IMR-90 (cell line): ENCODE results near the gene RPL15. TPM values are rescaled to one million over a fixed set of nuclear protein-coding genes. Genes with fewer than 3 reads are reported as not detected.

Experiments
- ATAC-seq: fragments of 200-7000 bp; cut with Tn5 transposase; 2 replicates; pipeline ENCODE4 v1.9.1; 2020; ENCODE audit warnings: low read depth, mild to moderate bottlenecking, moderate library complexity
- BruUV-seq: library from RNA; stranded (reverse); fragments of 400-500 nt; replicated peaks from 2 replicates; lab custom pipeline; 2021; lab: Mats Ljungman, UMichigan
- CTCF ChIA-PET: fragments of 300-600 bp; formaldehyde crosslinking; extraction: SDS; loops from one replicate; lab custom pipeline; 2021; ENCODE audit warnings: antibody characterized with exemption; lab: Yijun Ruan, JAX
- POLR2A ChIA-PET: fragments of 300-600 bp; sonication (Branson Sonifier 250); formaldehyde crosslinking; loops from one replicate; lab custom pipeline; 2022; ENCODE audit warnings: antibody characterized with exemption; ENCODE audit not compliant: unreplicated experiment; lab: Charles Lee
- DNase-seq: peaks from one replicate; pipeline ENCODE4 v3.0.0; 2013
- H2AFZ ChIP-seq: replicated peaks from 2 replicates; pipeline ENCODE3; 2013; ENCODE audit warnings: low read length, mild to moderate bottlenecking; ENCODE audit not compliant: poor library complexity
- H2AK5ac ChIP-seq: 2 replicates; pipeline ENCODE4 v1.6.1; 2013; ENCODE audit warnings: low read depth, low read length, inconsistent platforms
- H2AK9ac ChIP-seq: replicated peaks from 2 replicates; pipeline ENCODE3; 2013; ENCODE audit warnings: mild to moderate bottlenecking, low read depth, low read length, moderate library complexity; ENCODE audit not compliant: poor library complexity
- H2BK120ac ChIP-seq: 2 replicates; pipeline ENCODE4 v1.6.1; 2013; ENCODE audit warnings: low read depth, low read length, inconsistent platforms
- H2BK15ac ChIP-seq: 3 replicates; pipeline ENCODE4 v1.6.1; 2013; ENCODE audit warnings: low read depth, low read length, inconsistent platforms
- H2BK20ac ChIP-seq: 2 replicates; pipeline ENCODE4 v1.6.1; 2013; ENCODE audit warnings: low read depth, mild to moderate bottlenecking, inconsistent platforms, low read length, moderate library complexity
- H2BK5ac ChIP-seq: 2 replicates; pipeline ENCODE4 v1.6.1; 2013; ENCODE audit warnings: mild to moderate bottlenecking, low read depth, low read length, inconsistent platforms; ENCODE audit not compliant: poor library complexity, severe bottlenecking
- H3K14ac ChIP-seq: replicated peaks from 2 replicates; pipeline ENCODE4 v1.6.1; 2013; ENCODE audit warnings: low read depth, low read length, inconsistent platforms
- H3K18ac ChIP-seq: 2 replicates; pipeline ENCODE4 v1.6.1; 2013; ENCODE audit warnings: low read depth, low read length, control low read depth
- H3K23ac ChIP-seq: 2 replicates; pipeline ENCODE4 v1.6.1; 2013; ENCODE audit warnings: low read depth, low read length, inconsistent platforms
- H3K27ac ChIP-seq: 2 replicates; pipeline ENCODE4 v1.5.1; 2013; ENCODE audit warnings: mild to moderate bottlenecking, control low read depth, low read length; ENCODE audit not compliant: insufficient read depth
- H3K27me3 ChIP-seq: 2 replicates; pipeline ENCODE4 v1.6.1; 2013; ENCODE audit warnings: low read length; ENCODE audit not compliant: control insufficient read depth, insufficient read depth
- H3K36me3 ChIP-seq: 2 replicates; pipeline ENCODE4 v1.6.1; 2013; ENCODE audit warnings: low read length, mixed read lengths; ENCODE audit not compliant: control insufficient read depth, insufficient read depth
- H3K4ac ChIP-seq: 2 replicates; pipeline ENCODE4 v1.6.1; 2013; ENCODE audit warnings: low read depth, low read length, inconsistent platforms
- H3K4me1 ChIP-seq: 2 replicates; pipeline ENCODE4 v1.6.1; 2013; ENCODE audit warnings: low read length, mixed read lengths; ENCODE audit not compliant: control insufficient read depth, insufficient read depth
- H3K4me2 ChIP-seq: 2 replicates; pipeline ENCODE4 v1.6.1; 2013; ENCODE audit warnings: low read depth, mild to moderate bottlenecking, control low read depth, low read length, moderate library complexity
- H3K4me3 ChIP-seq: 2 replicates; pipeline ENCODE4 v1.5.1; 2013; ENCODE audit warnings: low read depth, mild to moderate bottlenecking, control low read depth, low read length, moderate library complexity; ENCODE audit not compliant: insufficient read depth
- H3K56ac ChIP-seq: 2 replicates; pipeline ENCODE4 v1.6.1; 2013; ENCODE audit warnings: low read length, inconsistent platforms; ENCODE audit not compliant: insufficient read depth; ENCODE audit errors: extremely low read depth
- H3K79me1 ChIP-seq, 2 experiments: 2 replicates each; pipeline ENCODE4 v1.6.1; 2013; ENCODE audit warnings: low read length in 2 of 2, inconsistent platforms in 1 of 2, low read depth in 1 of 2
- H3K9ac ChIP-seq: 2 replicates; pipeline ENCODE4 v1.6.1; 2013; ENCODE audit warnings: low read depth, low read length, control low read depth
- H3K9me1 ChIP-seq: 2 replicates; pipeline ENCODE4 v1.6.1; 2013; ENCODE audit warnings: low read length, inconsistent platforms; ENCODE audit not compliant: insufficient read depth
- H3K9me3 ChIP-seq: 2 replicates; pipeline ENCODE4 v1.6.1; 2013; ENCODE audit warnings: low read length; ENCODE audit not compliant: control insufficient read depth, insufficient read depth
- H4K20me1 ChIP-seq: 2 replicates; pipeline ENCODE4 v1.6.1; 2013; ENCODE audit warnings: low read length, inconsistent platforms; ENCODE audit not compliant: insufficient read depth
- H4K5ac ChIP-seq: 2 replicates; pipeline ENCODE4 v1.6.1; 2013; ENCODE audit warnings: mild to moderate bottlenecking, low read depth, low read length, control low read depth
- H4K8ac ChIP-seq, 2 experiments: 2 replicates each; pipeline ENCODE4 v1.6.1; 2013; ENCODE audit warnings: low read depth in 2 of 2, low read length in 2 of 2, control low read depth in 1 of 2, inconsistent platforms in 1 of 2
- H4K91ac ChIP-seq: 2 replicates; pipeline ENCODE4 v1.6.1; 2013; ENCODE audit warnings: low read depth, low read length, inconsistent platforms; ENCODE audit not compliant: insufficient read depth
- BHLHE40 ChIP-seq: fragments of 150-350 bp; IDR thresholded peaks from 2 replicates; pipeline ENCODE4 v1.6.1; 2016; ENCODE audit warnings: mild to moderate bottlenecking, low read depth, low read length
- CEBPB ChIP-seq: IDR thresholded peaks from 2 replicates; pipeline ENCODE4 v1.6.1; 2012; ENCODE audit warnings: low read depth, low read length, improper control_type of control experiment
- CHD1 ChIP-seq: IDR thresholded peaks from 2 replicates; pipeline ENCODE4 v1.6.1; 2012; ENCODE audit warnings: low read depth, low read length, improper control_type of control experiment
- FOS ChIP-seq: fragments of 150-350 bp; IDR thresholded peaks from 2 replicates; pipeline ENCODE4 v1.6.1; 2016; ENCODE audit warnings: low read depth, low read length
- MAFK ChIP-seq: IDR thresholded peaks from 2 replicates; pipeline ENCODE4 v1.6.1; 2012; ENCODE audit warnings: low read depth, low read length, improper control_type of control experiment
- MAZ ChIP-seq: IDR thresholded peaks from 2 replicates; pipeline ENCODE4 v1.6.1; 2012; ENCODE audit warnings: low read depth, mild to moderate bottlenecking, low read length, improper control_type of control experiment, moderate library complexity, borderline replicate concordance
- MXI1 ChIP-seq: IDR thresholded peaks from 2 replicates; pipeline ENCODE4 v1.6.1; 2012; ENCODE audit warnings: low read depth, mild to moderate bottlenecking, low read length, moderate library complexity, borderline replicate concordance
- POLR2A ChIP-seq: IDR thresholded peaks from 2 replicates; pipeline ENCODE4 v1.6.1; 2012; ENCODE audit warnings: mild to moderate bottlenecking, low read depth, low read length
- RAD21 ChIP-seq: IDR thresholded peaks from 2 replicates; pipeline ENCODE4 v1.6.1; 2012; ENCODE audit warnings: low read length, improper control_type of control experiment
- RCOR1 ChIP-seq: IDR thresholded peaks from 2 replicates; pipeline ENCODE4 v1.6.1; 2012; ENCODE audit warnings: mild to moderate bottlenecking, low read length, improper control_type of control experiment; ENCODE audit not compliant: insufficient replicate concordance
- RFX5 ChIP-seq: IDR thresholded peaks from 2 replicates; pipeline ENCODE4 v1.8.0; 2012; ENCODE audit warnings: low read depth, mild to moderate bottlenecking, low read length, moderate library complexity
- SMC3 ChIP-seq: fragments of 150-350 bp; IDR thresholded peaks from 2 replicates; pipeline ENCODE4 v1.6.1; 2016; ENCODE audit warnings: low read depth, mild to moderate bottlenecking, antibody characterized with exemption, low read length, moderate library complexity
- whole genome bisulfite sequencing, 2 experiments: methylation state at CpG; one replicate each; pipeline versions ENCODE4 v1.1.5 to v1.1.7; 2013; ENCODE audit warnings: missing lambda C conversion rate in 2 of 2; ENCODE audit not compliant: insufficient read length in 1 of 2; ENCODE audit errors: extremely low coverage in 2 of 2; 5-methylcytosine and 5-hydroxymethylcytosine counted together
- dilution Hi-C: fragments of 300-500 bp; cut with HindIII; formaldehyde crosslinking; loops from one replicate; pipeline ENCODE4 v1.14.3; 2018; ENCODE audit warnings: low sequenced_read_pairs; ENCODE audit not compliant: unreplicated experiment
- in situ Hi-C: fragments of 300-500 bp; cut with MboI; formaldehyde crosslinking; loops from 3 replicates; pipeline ENCODE4 v1.14.3; 2019; ENCODE audit warnings: low sequenced_read_pairs, inconsistent platforms, mixed read lengths
- intact Hi-C: fragments of 100-400 bp; cut with micrococcal nuclease; formaldehyde crosslinking; loops from 2 replicates; pipeline ENCODE4 v1.10.0; 2022
- polyA plus RNA-seq, 3 experiments: library from polyadenylated mRNA; depleted of rRNA; stranded (reverse); fragments of >200 nt; gene quantifications; 2 replicates each; pipeline ENCODE4 v1.2.3, GENCODE V29; 2012; ENCODE audit warnings: low replicate concordance in 1 of 3
- total RNA-seq: library from RNA; depleted of rRNA; stranded (reverse); fragments of >200 nt; gene quantifications from 2 replicates; pipeline ENCODE4 v1.2.3, GENCODE V29; 2012
- TF ChIP-seq, protein P1 (sequence below): fragments of 150-350 bp; IDR thresholded peaks from 2 replicates; pipeline ENCODE4 v1.6.1; 2016; ENCODE audit warnings: low read depth, mild to moderate bottlenecking, low read length, moderate library complexity, borderline replicate concordance
- TF ChIP-seq, protein P2 (sequence below): conservative IDR thresholded peaks from 2 replicates; pipeline ENCODE4 v1.5.1; 2012; ENCODE audit warnings: mild to moderate bottlenecking, low read depth, low read length, improper control_type of control experiment
- TF ChIP-seq, protein P3 (sequence below): fragments of 150-350 bp; IDR thresholded peaks from 2 replicates; pipeline ENCODE4 v1.6.1; 2017; ENCODE audit warnings: mild to moderate bottlenecking, antibody characterized with exemption, low read length, low read depth

Gene RPL15
- total and polyA plus RNA-seq, 2 of the 4 experiments (the other 2 are of a cell fraction): 1,419 to 4,701 TPM

DNA sequence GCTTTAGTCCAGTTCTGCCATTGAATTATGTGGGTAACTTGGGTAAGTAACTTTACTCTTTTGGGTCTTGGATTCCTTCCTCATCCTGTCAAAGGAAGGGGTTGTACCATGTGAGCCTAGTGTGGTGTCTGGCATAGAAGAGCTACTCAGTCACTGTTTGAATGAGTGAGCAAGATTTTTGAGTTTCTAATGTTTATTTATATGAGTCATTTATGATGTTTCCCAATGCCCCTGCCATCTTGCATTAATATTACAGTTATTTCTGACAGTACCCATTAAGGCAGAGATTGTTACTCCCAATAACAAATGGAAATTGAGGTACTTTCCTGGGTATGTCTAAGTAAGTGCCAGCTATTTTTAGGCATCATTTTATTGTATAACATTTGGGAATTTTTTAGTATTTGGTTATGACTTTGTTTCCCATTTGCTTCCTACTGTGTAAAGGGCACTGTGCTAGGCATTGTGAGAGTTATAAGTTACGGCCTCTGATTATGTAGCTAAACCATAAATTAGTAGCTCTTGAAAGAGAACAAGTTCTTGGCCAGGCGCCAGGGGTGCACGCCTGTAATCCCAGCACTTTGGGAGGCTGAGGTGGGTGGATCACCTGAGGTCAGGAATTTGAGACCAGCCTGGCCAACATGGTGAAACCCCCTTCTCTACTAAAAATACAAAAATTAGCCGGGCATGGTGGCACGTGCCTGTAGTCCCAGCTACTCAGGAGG, 51.7 kb downstream of the RPL15 start:
- WGBS, 2 experiments: no CpG with 5 or more reads among the region's 5 CpGs
- TF ChIP-seq POLR2A (no peak), FOS (0 out of 2 replicates have a peak, but pooled peaks have one; percentile 11), MAZ (no peak), RAD21 (no peak), CHD1 (no peak), MAFK (no peak), SMC3 (no peak), RCOR1 (no peak), BHLHE40 (no peak), CEBPB (peak; percentile 78), MXI1 (no peak), RFX5 (no peak)
- TF ChIP-seq, protein P1, sequence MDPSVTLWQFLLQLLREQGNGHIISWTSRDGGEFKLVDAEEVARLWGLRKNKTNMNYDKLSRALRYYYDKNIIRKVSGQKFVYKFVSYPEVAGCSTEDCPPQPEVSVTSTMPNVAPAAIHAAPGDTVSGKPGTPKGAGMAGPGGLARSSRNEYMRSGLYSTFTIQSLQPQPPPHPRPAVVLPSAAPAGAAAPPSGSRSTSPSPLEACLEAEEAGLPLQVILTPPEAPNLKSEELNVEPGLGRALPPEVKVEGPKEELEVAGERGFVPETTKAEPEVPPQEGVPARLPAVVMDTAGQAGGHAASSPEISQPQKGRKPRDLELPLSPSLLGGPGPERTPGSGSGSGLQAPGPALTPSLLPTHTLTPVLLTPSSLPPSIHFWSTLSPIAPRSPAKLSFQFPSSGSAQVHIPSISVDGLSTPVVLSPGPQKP: no peak
- TF ChIP-seq, protein P2, sequence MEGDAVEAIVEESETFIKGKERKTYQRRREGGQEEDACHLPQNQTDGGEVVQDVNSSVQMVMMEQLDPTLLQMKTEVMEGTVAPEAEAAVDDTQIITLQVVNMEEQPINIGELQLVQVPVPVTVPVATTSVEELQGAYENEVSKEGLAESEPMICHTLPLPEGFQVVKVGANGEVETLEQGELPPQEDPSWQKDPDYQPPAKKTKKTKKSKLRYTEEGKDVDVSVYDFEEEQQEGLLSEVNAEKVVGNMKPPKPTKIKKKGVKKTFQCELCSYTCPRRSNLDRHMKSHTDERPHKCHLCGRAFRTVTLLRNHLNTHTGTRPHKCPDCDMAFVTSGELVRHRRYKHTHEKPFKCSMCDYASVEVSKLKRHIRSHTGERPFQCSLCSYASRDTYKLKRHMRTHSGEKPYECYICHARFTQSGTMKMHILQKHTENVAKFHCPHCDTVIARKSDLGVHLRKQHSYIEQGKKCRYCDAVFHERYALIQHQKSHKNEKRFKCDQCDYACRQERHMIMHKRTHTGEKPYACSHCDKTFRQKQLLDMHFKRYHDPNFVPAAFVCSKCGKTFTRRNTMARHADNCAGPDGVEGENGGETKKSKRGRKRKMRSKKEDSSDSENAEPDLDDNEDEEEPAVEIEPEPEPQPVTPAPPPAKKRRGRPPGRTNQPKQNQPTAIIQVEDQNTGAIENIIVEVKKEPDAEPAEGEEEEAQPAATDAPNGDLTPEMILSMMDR: no peak
- TF ChIP-seq, protein P3, sequence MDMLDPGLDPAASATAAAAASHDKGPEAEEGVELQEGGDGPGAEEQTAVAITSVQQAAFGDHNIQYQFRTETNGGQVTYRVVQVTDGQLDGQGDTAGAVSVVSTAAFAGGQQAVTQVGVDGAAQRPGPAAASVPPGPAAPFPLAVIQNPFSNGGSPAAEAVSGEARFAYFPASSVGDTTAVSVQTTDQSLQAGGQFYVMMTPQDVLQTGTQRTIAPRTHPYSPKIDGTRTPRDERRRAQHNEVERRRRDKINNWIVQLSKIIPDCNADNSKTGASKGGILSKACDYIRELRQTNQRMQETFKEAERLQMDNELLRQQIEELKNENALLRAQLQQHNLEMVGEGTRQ: peak; percentile 10; the same call in 1 of the 2 replicates

More for the DNA sequence above, 51.7 kb downstream of the RPL15 start:
- Histone ChIP-seq H4K20me1 (peaks cover 5% of the 10 kb centered on the region; the same call in 1 of the 2 replicates), H3K9me1 (peaks cover 3% of the 10 kb centered on the region), H3K4me3 (no peak overlapping the region), H2AFZ (no peak overlapping the region), H3K36me3 (peaks cover 11% of the 10 kb centered on the region), H3K56ac (no peak overlapping the region), H2BK5ac (no peak overlapping the region), H3K23ac (no peak overlapping the region), H3K18ac (no peak overlapping the region), H3K27me3 (no peaks in the 10 kb centered on the region), H3K27ac (no peak overlapping the region), H3K4me2 (no peak overlapping the region), H3K9ac (no peak overlapping the region), H4K91ac (no peak overlapping the region), H3K9me3 (no peaks in the 10 kb centered on the region), H2AK5ac (no peak overlapping the region), H3K4me1 (peaks cover 6% of the 10 kb centered on the region), H2BK120ac (no peak overlapping the region), H3K79me1 (peaks cover 20 to 38% of the 10 kb centered on the region in 2 experiments), H2BK20ac (no peak overlapping the region), H3K4ac (no peak overlapping the region), H3K14ac (no peak overlapping the region), H4K5ac (no peak overlapping the region), H2BK15ac (no peak overlapping the region), H4K8ac (no peak overlapping the region), H2AK9ac (no peak overlapping the region)
- no peak for ATAC-seq
- POLR2A ChIA-PET: no interaction called here
- intact Hi-C loops (no loop called here), dilution Hi-C loops (no loop called here), in situ Hi-C loops (no loop called here)
- no TSS peak for BruUV-seq
- DNase-seq: peak; percentile 51
- CTCF ChIA-PET: no interaction called here
